H1 (cell line): ENCODE data around the gene MBNL3. TPM values are rescaled to one million over a fixed set of nuclear protein-coding genes. Genes with fewer than 3 reads are reported as not detected.

Experiments used
- CTCF ChIA-PET: fragments of 300-600 bp; sonication (Branson Sonifier 250); formaldehyde crosslinking; loops from one replicate; lab custom pipeline; 2021; ENCODE audit not compliant: partially characterized antibody; lab: Charles Lee
- POLR2A ChIA-PET: fragments of 300-600 bp; sonication (Branson Sonifier 250); formaldehyde crosslinking; loops from one replicate; lab custom pipeline; 2021; ENCODE audit warnings: inconsistent platforms; ENCODE audit not compliant: partially characterized antibody; lab: Charles Lee
- DNase-seq, 2 experiments: peaks; one replicate each; pipeline versions ENCODE4 v3.0.0 to v3.0.0-alpha.2; 2010 to 2022; ENCODE audit warnings: low spot score in 2 of 2, low read depth in 1 of 2, mixed read lengths in 1 of 2
- FAIRE-seq: peaks from 2 replicates; lab custom pipeline; 2011; peaks lifted over from hg19 to GRCh38; lab: Jason Lieb, UNC
- H2AFZ ChIP-seq: 2 replicates; pipeline ENCODE4 v1.8.1; 2012; ENCODE audit warnings: low read length, inconsistent platforms
- H2AK5ac ChIP-seq: 2 replicates; pipeline ENCODE4 v1.6.1; 2013; ENCODE audit warnings: low read depth, low read length
- H2BK120ac ChIP-seq: replicated peaks from 2 replicates; pipeline ENCODE3; 2013; ENCODE audit warnings: low read depth, low read length, inconsistent platforms
- H2BK12ac ChIP-seq: 2 replicates; pipeline ENCODE4 v1.6.1; 2013; ENCODE audit warnings: low read depth, low read length
- H2BK15ac ChIP-seq: 2 replicates; pipeline ENCODE4 v1.6.1; 2013; ENCODE audit warnings: low read length
- H2BK20ac ChIP-seq: 2 replicates; pipeline ENCODE4 v1.6.1; 2013; ENCODE audit warnings: low read length
- H2BK5ac ChIP-seq: 2 replicates; pipeline ENCODE4 v1.6.1; 2013; ENCODE audit warnings: low read depth, low read length
- H3K14ac ChIP-seq: 2 replicates; pipeline ENCODE4 v1.6.1; 2013; ENCODE audit warnings: inconsistent platforms; ENCODE audit not compliant: insufficient read length
- H3K18ac ChIP-seq: 2 replicates; pipeline ENCODE4 v1.6.1; 2013; ENCODE audit warnings: low read length; ENCODE audit errors: extremely low read depth
- H3K23ac ChIP-seq: 2 replicates; pipeline ENCODE4 v1.6.1; 2013; ENCODE audit warnings: inconsistent platforms; ENCODE audit not compliant: insufficient read length
- H3K23me2 ChIP-seq: 2 replicates; pipeline ENCODE4 v1.6.1; 2013; ENCODE audit warnings: low read depth, low read length
- H3K27ac ChIP-seq: 2 replicates; pipeline ENCODE4 v1.6.1; 2011; ENCODE audit warnings: low read depth, low read length, inconsistent platforms
- H3K27me3 ChIP-seq, 4 experiments: replicated peaks in 1 of 4; 1 replicate in 1 of 4; 2 replicates in 3 of 4; pipeline versions ENCODE4 v1.6.1 to v1.8.1; 2011 to 2013; ENCODE audit warnings: low read length in 3 of 4, mild to moderate bottlenecking in 3 of 4, inconsistent platforms in 2 of 4, mixed read lengths in 2 of 4, moderate library complexity in 1 of 4; ENCODE audit not compliant: control insufficient read depth in 3 of 4, insufficient read depth in 3 of 4; ENCODE audit errors: extremely low read depth in 1 of 4
- H3K36me3 ChIP-seq, 4 experiments: 2 replicates each; pipeline versions ENCODE4 v1.6.1 to v1.8.1; 2011 to 2013; ENCODE audit warnings: mild to moderate bottlenecking in 4 of 4, low read length in 3 of 4, moderate library complexity in 2 of 4, control low read depth in 1 of 4, inconsistent platforms in 1 of 4; ENCODE audit not compliant: insufficient read depth in 4 of 4, control insufficient read depth in 2 of 4
- H3K4ac ChIP-seq: replicated peaks from 2 replicates; pipeline ENCODE3; 2013; ENCODE audit warnings: low read length, low read depth, mixed read lengths, inconsistent platforms; ENCODE audit not compliant: insufficient read length
- H3K4me1 ChIP-seq, 4 experiments: replicated peaks in 1 of 4; 1 replicate in 1 of 4; 2 replicates in 3 of 4; pipeline versions ENCODE4 v1.6.1 to v1.8.1; 2011 to 2013; ENCODE audit warnings: low read length in 3 of 4, inconsistent platforms in 2 of 4, mixed read lengths in 1 of 4; ENCODE audit not compliant: insufficient read depth in 4 of 4, control insufficient read depth in 3 of 4
- H3K4me2 ChIP-seq, 2 experiments: 2 replicates each; pipeline versions ENCODE4 v1.6.1 to v1.8.1; 2011 to 2013; ENCODE audit warnings: low read depth in 2 of 2, low read length in 2 of 2, control low read depth in 1 of 2, inconsistent platforms in 1 of 2, mild to moderate bottlenecking in 1 of 2; ENCODE audit not compliant: insufficient read depth in 1 of 2
- H3K4me3 ChIP-seq, 4 experiments: fragments of 200-600, 300-600 bp in 1 of 4; sonication (generic), shearing (Covaris generic), sonication (Bioruptor Twin) in 1 of 4; 2 replicates each; pipeline versions ENCODE4 v1.5.1 to v1.8.1; 2011 to 2016; ENCODE audit warnings: low read length in 4 of 4, low read depth in 3 of 4, control low read depth in 2 of 4, inconsistent platforms in 2 of 4, mild to moderate bottlenecking in 2 of 4, mixed read lengths in 1 of 4, moderate library complexity in 1 of 4; ENCODE audit not compliant: insufficient read depth in 2 of 4; ENCODE audit errors: extremely low read depth in 1 of 4
- H3K56ac ChIP-seq: replicated peaks from 2 replicates; pipeline ENCODE3; 2013; ENCODE audit warnings: low read depth, mild to moderate bottlenecking, mixed read lengths, low read length, inconsistent platforms; ENCODE audit not compliant: insufficient read length
- H3K79me1 ChIP-seq: 2 replicates; pipeline ENCODE4 v1.6.1; 2013; ENCODE audit warnings: low read depth, low read length, control low read depth
- H3K79me2 ChIP-seq, 2 experiments: 2 replicates each; pipeline versions ENCODE4 v1.6.1 to v1.8.1; 2012 to 2013; ENCODE audit warnings: low read length in 2 of 2, mild to moderate bottlenecking in 2 of 2, inconsistent platforms in 1 of 2; ENCODE audit not compliant: insufficient read depth in 2 of 2, control insufficient read depth in 1 of 2
- H3K9ac ChIP-seq, 4 experiments: replicated peaks in 1 of 4; 1 replicate in 1 of 4; 2 replicates in 3 of 4; pipeline versions ENCODE4 v1.6.1 to v1.8.1; 2011 to 2013; ENCODE audit warnings: low read depth in 3 of 4, low read length in 3 of 4, control low read depth in 2 of 4, mild to moderate bottlenecking in 2 of 4, moderate library complexity in 2 of 4, inconsistent platforms in 1 of 4; ENCODE audit errors: extremely low read depth in 1 of 4
- H3K9me3 ChIP-seq, 2 experiments: 2 replicates each; pipeline versions ENCODE4 v1.6.1 to v1.8.1; 2012 to 2013; ENCODE audit warnings: mild to moderate bottlenecking in 2 of 2, moderate library complexity in 2 of 2, control low read depth in 1 of 2, inconsistent platforms in 1 of 2, low read depth in 1 of 2, low read length in 1 of 2, mixed read lengths in 1 of 2; ENCODE audit not compliant: insufficient read depth in 2 of 2
- H4K20me1 ChIP-seq, 2 experiments: replicated peaks in 1 of 2; 2 replicates each; pipeline versions ENCODE3 to v1.8.1; 2011 to 2013; ENCODE audit warnings: inconsistent platforms in 2 of 2, low read length in 2 of 2, mild to moderate bottlenecking in 1 of 2; ENCODE audit not compliant: insufficient read depth in 2 of 2, control insufficient read depth in 1 of 2
- H4K5ac ChIP-seq: 2 replicates; pipeline ENCODE4 v1.6.1; 2013; ENCODE audit warnings: low read length, low read depth, mixed read lengths, inconsistent platforms; ENCODE audit not compliant: insufficient read length
- H4K8ac ChIP-seq: 2 replicates; pipeline ENCODE4 v1.8.0; 2013; ENCODE audit warnings: mild to moderate bottlenecking, moderate library complexity, low read length, inconsistent platforms; ENCODE audit not compliant: insufficient read depth; ENCODE audit errors: extremely low read depth
- H4K91ac ChIP-seq: replicated peaks from 2 replicates; pipeline ENCODE3; 2013; ENCODE audit warnings: low read length, mixed read lengths, inconsistent platforms; ENCODE audit not compliant: insufficient read length
- RAD21 ChIP-seq, 2 experiments: IDR thresholded peaks in 1 of 2; conservative IDR thresholded peaks in 1 of 2; 2 replicates each; pipeline ENCODE4 v1.6.1; 2011; ENCODE audit warnings: low read depth in 2 of 2, low read length in 2 of 2, improper control_type of control experiment in 1 of 2, inconsistent platforms in 1 of 2, mild to moderate bottlenecking in 1 of 2, moderate library complexity in 1 of 2
- SIX5 ChIP-seq: IDR thresholded peaks from 2 replicates; pipeline ENCODE4 v1.6.1; 2011; ENCODE audit warnings: mild to moderate bottlenecking, low read depth, low read length
- whole genome bisulfite sequencing, 2 experiments: shearing (Covaris generic) in 1 of 2; methylation state at CpG; one replicate each; pipeline versions ENCODE4 v1.1.6 to v1.1.7; 2013 to 2015; ENCODE audit warnings: low lambda C conversion rate in 2 of 2, mixed read lengths in 2 of 2, inconsistent platforms in 1 of 2, low coverage in 1 of 2, missing lambda C conversion rate in 1 of 2; ENCODE audit not compliant: insufficient replicate concordance in 2 of 2, insufficient coverage in 1 of 2, insufficient read length in 1 of 2; ENCODE audit errors: extremely low coverage in 1 of 2, missing lambda C conversion rate in 1 of 2; 5-methylcytosine and 5-hydroxymethylcytosine counted together
- polyA plus RNA-seq, 7 experiments: library from polyadenylated mRNA; depleted of rRNA in 3 of 7; stranded (reverse) in 5 of 7; unstranded in 2 of 7; fragments of >200 nt in 5 of 7; fragments of 200-250 nt in 2 of 7; gene quantifications; 1 replicate in 5 of 7; 2 replicates in 1 of 7; 4 replicates in 1 of 7; pipeline versions ENCODE4 v1.2.1 to v1.2.3, GENCODE V29; 2011 to 2013; ENCODE audit warnings: missing spikeins in 2 of 7, mixed read lengths in 2 of 7
- total RNA-seq: library from RNA; stranded (reverse); fragmentation: NEBNext Ultra II Directional; extraction: Animal tissue kit (Norgen Biotek cat#: 25700); gene quantifications from 2 replicates; pipeline ENCODE4 v1.2.1, GENCODE V29; 2021

Gene MBNL3
- total and polyA plus RNA-seq, 2 of the 8 experiments (the other 6 are each of a cell fraction or from before 2014, with no cell fraction given), result 3.5 to 4.3 TPM

GRCh38 chrX:132532913-132533312, 44.1 kb upstream of the MBNL3 start:
- H3K27me3 ChIP-seq, result no peaks in the 10 kb centered on the region
- H3K79me2 ChIP-seq, result no peaks in the 10 kb centered on the region
- CTCF ChIA-PET, result no interaction called here
- no peak for DNase-seq
- H3K23me2 ChIP-seq, result no peaks in the 10 kb centered on the region
- no peaks in the 10 kb centered on the region for H3K36me3 ChIP-seq
- no peak overlapping the region for H3K4ac ChIP-seq
- no peak overlapping the region for H2AK5ac ChIP-seq
- no peaks in the 10 kb centered on the region for H3K9me3 ChIP-seq
- H3K56ac ChIP-seq, result no peak overlapping the region
- H3K27ac ChIP-seq, result no peak overlapping the region
- no peak overlapping the region for H3K14ac ChIP-seq
- H2BK20ac ChIP-seq, result no peak overlapping the region
- H2BK120ac ChIP-seq, result no peak overlapping the region
- H4K5ac ChIP-seq, result no peak overlapping the region
- no peak overlapping the region for H3K23ac ChIP-seq
- no peak overlapping the region for H2BK5ac ChIP-seq
- POLR2A ChIA-PET, result no interaction called here
- no peak overlapping the region for H3K4me3 ChIP-seq
- no peak overlapping the region for H2AFZ ChIP-seq
- H3K79me1 ChIP-seq, result no peaks in the 10 kb centered on the region
- FAIRE-seq, result no peak
- H3K9ac ChIP-seq, result no peak overlapping the region
- no peak overlapping the region for H3K4me2 ChIP-seq
- H2BK15ac ChIP-seq, result no peak overlapping the region
- H4K20me1 ChIP-seq, result no peaks in the 10 kb centered on the region
- H2BK12ac ChIP-seq, result no peak overlapping the region
- WGBS, 2 experiments, result 91% methylated on average over 1 of the region's 1 CpG; no CpG with 5 or more reads in 1 of the 2 experiments
- H4K8ac ChIP-seq, result no peak overlapping the region
- H3K18ac ChIP-seq, result no peak overlapping the region
- H3K4me1 ChIP-seq, result no peaks in the 10 kb centered on the region
- H4K91ac ChIP-seq, result no peak overlapping the region
- TF ChIP-seq RAD21 (IDR thresholded peaks at IDR 0.05 in 1 of 2, conservative IDR thresholded peaks at IDR 0.05 in 1 of 2; ENCODE audit: low read depth in 2 of 2, low read length in 2 of 2), result no peak
- TF ChIP-seq SIX5, result no peak
